GM13977 (cell line): Measurements from ENCODE around the gene EHF.

Experiments used
- DNase-seq: peaks from one replicate; pipeline ENCODE4 v3.0.0; 2012; ENCODE audit warnings: low spot score
- CTCF ChIP-seq: IDR thresholded peaks from 2 replicates; pipeline ENCODE4 v1.5.1; 2012; ENCODE audit warnings: mild to moderate bottlenecking, control low read depth; ENCODE audit not compliant: insufficient read depth; ENCODE audit errors: extremely low read depth, missing control alignments
- in situ Hi-C: fragments of 300-500 bp; cut with MboI; formaldehyde crosslinking; loops from one replicate; pipeline ENCODE4 v1.12.0; 2022; ENCODE audit warnings: low sequenced_read_pairs, low pct_unique_long_range_greater_than_20kb, mixed read lengths, inconsistent platforms; ENCODE audit not compliant: unreplicated experiment

EHF gene

GRCh38 chr11:34650528-34650927 lies 29.6 kb downstream of the EHF start:
- in situ Hi-C loops, result no loop called here
- no peak for TF ChIP-seq CTCF
- peak; percentile 63 for DNase-seq

GRCh38 chr11:34651551-34651950 lies 30.7 kb downstream of the EHF start:
- in situ Hi-C loops, result no loop called here
- TF ChIP-seq CTCF, result no peak

GRCh38 chr11:34652191-34652973 lies 31.5 kb downstream of the EHF start:
- TF ChIP-seq CTCF, result no peak
- in situ Hi-C loops, result no loop called here
- DNase-seq, result no peak

More at GRCh38 chr11:34651551-34651950, 30.7 kb downstream of the EHF start:
- DNase-seq, result no peak

GRCh38 chr11:34653031-34653430 lies 32.1 kb downstream of the EHF start:
- no peak for DNase-seq
- TF ChIP-seq CTCF, result no peak
- in situ Hi-C loops, result no loop called here

- DNase-seq, result no peak
- peak; percentile 10 for TF ChIP-seq CTCF
- in situ Hi-C loops, result no loop called here
Observed at GRCh38 chr11:34653851-34654482, 33.1 kb downstream of the EHF start.

- in situ Hi-C loops, result no loop called here
- DNase-seq, result no peak
- TF ChIP-seq CTCF, result no peak
Observed at GRCh38 chr11:34654483-34655334, 33.8 kb downstream of the EHF start.
